GM18867 (cell line): ENCODE results near the gene ZBTB7C.

ENCODE experiments used
- ATAC-seq: cut with Tn5 transposase; IDR thresholded peaks from one replicate; pipeline ENCODE4 v1.9.1; 2021; ENCODE audit warnings: mild to moderate bottlenecking, moderate library complexity; ENCODE audit not compliant: unreplicated experiment

ZBTB7C gene

GRCh38 chr18:48153613-48154481 is 255.3 kb downstream of the ZBTB7C start:
- ATAC-seq: no peak

GRCh38 chr18:48152549-48152948 is 256.6 kb downstream of the ZBTB7C start:
- ATAC-seq: no peak

- ATAC-seq: no peak
Measured at GRCh38 chr18:48151421-48152065, 257.6 kb downstream of the ZBTB7C start.

GRCh38 chr18:48149020-48149685 is 260.0 kb downstream of the ZBTB7C start:
- no peak for ATAC-seq

GRCh38 chr18:48142994-48143393 is 266.2 kb downstream of the ZBTB7C start:
- ATAC-seq: no peak

GRCh38 chr18:48142353-48142752 is 266.8 kb downstream of the ZBTB7C start:
- ATAC-seq: no peak

GRCh38 chr18:48140731-48141130 is 268.5 kb downstream of the ZBTB7C start:
- ATAC-seq: no peak

GRCh38 chr18:48139431-48140347 is 269.5 kb downstream of the ZBTB7C start:
- no peak for ATAC-seq

GRCh38 chr18:48138660-48139430 is 270.3 kb downstream of the ZBTB7C start:
- ATAC-seq: no peak

- no peak for ATAC-seq
Measured at GRCh38 chr18:48138210-48138609, 271.0 kb downstream of the ZBTB7C start.

GRCh38 chr18:48137374-48138081 is 271.7 kb downstream of the ZBTB7C start:
- ATAC-seq: no peak

- no peak for ATAC-seq
Measured at GRCh38 chr18:48136827-48137373, 272.3 kb downstream of the ZBTB7C start.

- no peak for ATAC-seq
Measured at GRCh38 chr18:48136051-48136826, 272.9 kb downstream of the ZBTB7C start.

- ATAC-seq: no peak
Measured at GRCh38 chr18:48135436-48135966, 273.7 kb downstream of the ZBTB7C start.

GRCh38 chr18:48134609-48135008 is 274.6 kb downstream of the ZBTB7C start:
- no peak for ATAC-seq

- ATAC-seq: no peak
Measured at GRCh38 chr18:48133671-48134251, 275.4 kb downstream of the ZBTB7C start.

GRCh38 chr18:48132797-48133655 is 276.2 kb downstream of the ZBTB7C start:
- no peak for ATAC-seq
